GM18511 (cell line): ENCODE results near the gene CSNK2A2.

Experiments used
- ATAC-seq: cut with Tn5 transposase; IDR thresholded peaks from one replicate; pipeline ENCODE4 v1.9.1; 2021; ENCODE audit warnings: mild to moderate bottlenecking, moderate library complexity; ENCODE audit not compliant: unreplicated experiment

CSNK2A2 gene

DNA sequence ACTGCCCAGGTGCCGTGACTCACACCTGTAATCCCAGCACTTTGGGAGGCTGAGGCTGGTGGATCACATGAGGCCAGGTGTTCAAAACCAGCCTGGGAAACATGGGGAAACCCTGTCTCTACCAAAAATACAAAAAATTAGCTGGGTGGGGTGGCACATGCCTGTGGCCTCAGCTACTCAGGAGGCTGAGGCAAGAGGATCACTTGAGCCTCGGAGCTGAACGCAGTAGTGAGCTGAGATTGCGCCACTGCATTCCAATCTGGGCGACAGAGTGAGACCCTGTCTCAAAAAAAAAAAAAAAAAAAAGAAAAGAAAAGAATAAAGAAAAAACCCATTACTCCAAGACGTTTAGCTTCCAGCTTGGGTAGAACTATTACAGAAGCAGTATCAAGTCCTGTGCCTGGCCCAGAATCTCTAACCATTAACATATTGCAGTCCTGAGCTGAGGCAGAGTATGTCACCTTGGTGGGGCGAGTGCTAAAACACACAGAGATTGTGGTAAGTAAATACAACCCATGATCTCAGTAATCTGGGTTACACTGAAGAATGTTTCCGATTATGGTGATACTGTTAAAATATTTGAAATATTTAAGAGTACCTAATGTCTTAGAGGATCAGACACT is 45.5 kb downstream of the CSNK2A2 start:
- no peak for ATAC-seq

GRCh38 chr16:58148526-58148925 is 49.4 kb downstream of the CSNK2A2 start:
- no peak for ATAC-seq

- no peak for ATAC-seq
Observed at GRCh38 chr16:58148099-58148498, 49.8 kb downstream of the CSNK2A2 start.

DNA sequence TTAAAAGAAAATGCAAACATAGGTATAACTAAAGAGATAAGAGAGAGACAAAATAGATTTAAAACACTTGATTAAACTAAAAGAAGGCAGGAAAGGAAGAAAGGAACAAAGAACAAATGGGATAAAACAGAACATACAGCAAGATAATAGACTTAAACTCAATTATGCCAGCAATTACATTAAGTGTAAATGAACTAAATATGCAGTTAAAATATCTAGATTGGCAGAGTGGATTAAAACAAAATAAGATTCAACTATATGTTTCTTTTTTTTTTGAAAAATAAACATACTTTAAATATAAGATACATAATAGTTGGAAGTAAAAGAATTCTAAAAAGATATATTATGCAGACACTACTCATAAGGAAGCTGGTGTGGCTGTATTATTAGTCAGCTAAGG is 59.1 kb downstream of the CSNK2A2 start:
- ATAC-seq = no peak

DNA sequence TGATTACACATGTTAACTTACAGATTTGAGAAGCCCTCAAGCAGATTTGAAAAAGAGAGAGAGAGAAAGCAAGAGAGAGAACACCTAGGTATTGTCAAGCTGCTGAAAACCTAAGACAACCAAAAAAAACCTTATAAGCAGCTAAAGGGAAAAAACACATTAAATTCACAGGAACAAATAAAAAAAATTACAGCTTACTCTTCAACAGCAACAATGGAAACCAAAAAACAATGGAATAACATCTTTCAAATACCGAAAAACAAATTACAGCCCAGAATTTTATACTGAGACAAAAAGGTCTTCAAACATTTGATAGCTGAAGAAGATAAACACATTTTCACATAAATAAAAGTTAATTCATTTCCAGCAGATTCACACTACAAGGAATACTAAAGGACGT is 60.3 kb downstream of the CSNK2A2 start:
- no peak for ATAC-seq

DNA sequence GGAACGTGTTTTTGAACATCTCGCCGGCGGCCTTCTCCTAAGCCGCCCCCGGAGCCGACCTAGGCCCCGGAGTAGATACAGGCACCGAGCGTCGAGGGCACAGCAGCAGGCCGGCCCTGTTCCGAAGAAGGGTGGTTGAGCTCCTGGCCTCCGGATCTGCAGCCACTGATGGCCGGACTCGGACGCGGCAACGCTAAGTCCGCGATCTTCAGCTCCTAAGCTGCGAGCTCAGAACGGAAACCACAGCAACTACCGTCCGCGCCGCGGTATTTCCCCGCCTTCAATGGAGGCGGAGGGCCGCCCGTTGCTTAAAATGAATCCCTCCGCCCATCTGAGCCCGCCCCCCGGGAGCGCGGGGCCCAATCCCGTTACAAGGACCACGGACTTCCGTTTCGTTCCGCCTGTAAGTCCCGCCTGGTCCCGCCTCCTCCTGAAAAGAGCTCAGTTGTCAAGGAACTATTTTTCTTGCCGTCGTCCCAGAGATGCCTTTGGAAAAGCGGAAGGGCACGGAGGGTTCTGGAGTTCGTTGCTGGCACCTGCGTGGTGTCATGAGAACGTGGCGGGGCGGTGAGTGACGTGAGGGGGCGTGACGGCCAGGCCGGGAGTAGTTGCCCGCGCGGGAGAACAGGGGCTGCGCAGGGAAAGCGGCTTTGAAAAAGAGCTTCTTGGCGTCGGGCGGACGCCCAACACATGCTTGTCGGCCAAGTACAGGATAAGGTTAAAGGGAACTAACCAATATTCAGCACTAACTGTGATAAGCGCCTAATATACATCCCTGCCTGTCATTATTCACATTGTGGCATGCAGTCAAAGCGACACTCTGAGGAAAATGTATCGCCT is 68.6 kb downstream of the CSNK2A2 start, which contains the start of gene CFAP20:
TSS of gene CFAP20 (minus strand) at position 285 of the 840 bp plus-strand sequence. CDS start at position 19, 266 bp downstream.
- ATAC-seq = peak; percentile 92

- ATAC-seq = peak; percentile 29
Observed at GRCh38 chr16:58128711-58129096, 69.2 kb downstream of the CSNK2A2 start.

DNA sequence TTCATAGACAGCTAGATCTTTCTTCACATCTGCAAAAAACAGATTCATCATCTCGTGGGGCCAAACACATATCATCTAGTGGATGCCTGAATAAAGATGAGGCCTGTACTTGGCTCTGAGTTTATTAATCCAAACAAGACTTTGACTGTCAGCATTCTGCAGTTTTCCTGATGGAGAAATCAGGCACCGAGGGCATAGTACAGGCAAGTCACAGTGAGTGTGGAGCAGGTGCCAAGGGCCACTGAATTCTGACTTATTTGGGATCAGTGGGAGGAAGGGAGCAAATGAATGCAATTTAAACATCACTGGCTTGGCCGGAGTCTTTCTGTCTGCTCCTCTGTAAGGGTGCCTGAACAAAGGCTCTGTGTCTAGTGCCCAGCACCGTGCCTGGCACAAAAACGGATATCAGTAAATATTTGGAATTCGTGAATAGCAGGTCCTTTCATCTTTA is 69.7 kb downstream of the CSNK2A2 start:
- no peak for ATAC-seq

DNA sequence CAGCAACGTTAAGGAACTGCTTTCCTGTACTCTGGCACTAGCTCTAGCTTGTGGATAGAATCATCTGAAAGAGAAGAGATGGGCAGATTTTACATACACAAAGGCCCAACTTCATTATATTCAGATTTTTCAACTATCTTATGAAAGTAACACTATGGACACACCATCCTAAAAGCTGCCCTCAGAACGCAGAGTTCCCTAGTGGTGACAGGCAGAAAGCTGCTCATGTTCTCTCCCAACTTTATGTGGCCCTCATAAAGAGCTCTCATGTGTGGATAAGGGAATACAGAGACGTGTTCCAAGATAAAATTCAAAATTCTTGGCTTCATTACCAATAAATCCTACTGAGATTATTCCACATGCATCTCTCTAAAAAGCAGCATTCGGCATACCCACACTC is 70.3 kb downstream of the CSNK2A2 start:
- ATAC-seq = no peak

DNA sequence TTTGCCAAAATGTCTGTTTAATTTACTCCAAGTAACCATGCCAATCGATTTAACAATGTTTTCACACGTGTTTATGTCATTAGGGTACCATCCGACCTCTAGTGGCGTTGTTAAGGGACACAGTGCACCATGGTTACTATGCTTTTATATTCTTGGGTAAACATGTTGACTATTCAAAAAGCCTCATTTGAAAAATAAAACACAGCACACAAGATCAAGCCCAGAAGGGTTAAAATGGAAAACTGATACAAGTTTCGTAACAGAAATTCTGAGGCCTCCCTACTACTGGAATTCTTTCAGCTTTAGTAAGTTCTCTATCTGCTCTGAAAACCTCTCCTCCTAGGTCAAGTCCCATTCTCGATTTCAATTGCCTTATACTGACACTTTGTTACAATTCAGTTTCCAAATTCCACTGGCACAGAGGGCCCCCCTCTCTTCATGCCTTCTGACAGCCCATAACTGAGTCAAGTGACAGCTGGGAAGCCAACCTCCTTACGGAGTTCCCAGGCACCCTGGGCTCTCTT is 70.8 kb downstream of the CSNK2A2 start:
- ATAC-seq = no peak

GRCh38 chr16:58126451-58126961 is 71.4 kb downstream of the CSNK2A2 start:
- no peak for ATAC-seq

GRCh38 chr16:58125781-58126335 is 72.0 kb downstream of the CSNK2A2 start:
- ATAC-seq = no peak

GRCh38 chr16:58125041-58125440 is 72.9 kb downstream of the CSNK2A2 start:
- ATAC-seq = no peak

GRCh38 chr16:58124601-58124915 is 73.3 kb downstream of the CSNK2A2 start:
- no peak for ATAC-seq

- no peak for ATAC-seq
Observed at GRCh38 chr16:58123896-58124600, 73.9 kb downstream of the CSNK2A2 start.

DNA sequence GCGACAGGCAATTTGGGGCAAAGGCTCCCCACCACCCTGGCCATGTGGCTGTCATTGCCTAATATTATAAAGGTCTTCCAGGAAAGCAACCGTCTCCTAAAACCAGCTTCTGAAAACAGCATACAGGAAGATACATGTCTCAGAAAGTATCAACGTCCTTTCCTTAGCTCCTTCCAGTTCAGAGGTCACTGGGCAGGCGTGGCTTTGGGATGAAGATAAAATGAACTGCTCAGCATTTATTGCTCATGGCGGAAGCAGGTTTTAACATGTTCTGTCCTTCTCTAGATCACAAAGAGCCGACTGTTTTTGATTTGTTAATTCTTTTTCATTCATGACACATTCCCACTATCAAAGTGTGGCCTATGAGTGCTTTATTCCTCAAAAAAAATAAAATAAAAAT is 76.8 kb downstream of the CSNK2A2 start:
- no peak for ATAC-seq

DNA sequence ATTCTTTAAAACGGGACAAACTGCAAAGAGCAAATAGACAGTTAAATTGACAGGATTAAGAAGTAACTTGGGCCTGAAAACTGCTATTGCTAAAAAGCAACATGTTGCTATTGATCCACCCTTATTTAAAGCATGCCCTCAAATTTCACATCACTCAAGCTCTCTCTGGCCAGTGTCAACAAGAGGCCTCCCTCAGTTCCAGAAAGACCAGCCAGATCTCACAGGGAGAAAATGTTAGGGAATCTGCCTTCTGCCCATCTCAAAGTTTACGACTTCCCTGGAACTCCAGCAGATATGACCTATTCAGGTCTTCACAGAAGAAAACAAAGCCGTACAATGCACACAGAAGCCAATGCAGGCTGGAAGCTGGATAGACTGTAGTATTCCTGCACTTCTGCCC is 77.7 kb downstream of the CSNK2A2 start:
- ATAC-seq = no peak

GRCh38 chr16:58119509-58119845 is 78.4 kb downstream of the CSNK2A2 start:
- ATAC-seq = no peak

DNA sequence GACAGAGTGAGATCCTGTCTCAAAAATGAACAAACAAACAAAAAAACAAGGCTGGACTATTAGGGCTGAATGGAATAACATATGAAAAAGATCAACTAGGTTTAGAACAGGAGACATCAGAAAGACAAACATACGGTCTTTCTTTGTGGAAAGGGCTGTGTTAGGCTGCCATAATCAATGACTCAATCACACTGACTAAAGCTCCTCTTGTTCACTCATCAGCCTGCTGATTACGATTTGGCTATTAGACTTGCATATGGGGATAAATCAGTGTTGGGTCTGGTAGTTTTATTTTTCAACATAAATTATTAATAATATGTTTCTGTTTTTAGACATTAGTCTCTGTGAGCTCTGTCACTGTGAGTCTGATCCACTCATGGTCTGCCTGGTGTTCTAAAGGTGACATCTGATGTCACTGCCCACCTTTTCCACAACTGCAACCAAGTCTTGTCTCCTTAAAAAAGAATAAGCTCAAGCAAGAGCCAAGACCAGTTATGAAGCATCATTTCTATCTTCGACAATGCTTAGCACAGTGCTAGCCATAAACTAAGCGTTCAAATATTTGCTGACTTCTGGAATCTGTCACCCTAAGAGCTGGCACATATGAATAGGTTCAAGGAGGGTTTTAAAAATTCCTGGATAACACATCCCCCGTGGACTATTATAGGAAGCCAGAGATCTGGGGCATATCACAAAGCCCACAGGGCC is 79.0 kb downstream of the CSNK2A2 start:
- ATAC-seq = no peak

DNA sequence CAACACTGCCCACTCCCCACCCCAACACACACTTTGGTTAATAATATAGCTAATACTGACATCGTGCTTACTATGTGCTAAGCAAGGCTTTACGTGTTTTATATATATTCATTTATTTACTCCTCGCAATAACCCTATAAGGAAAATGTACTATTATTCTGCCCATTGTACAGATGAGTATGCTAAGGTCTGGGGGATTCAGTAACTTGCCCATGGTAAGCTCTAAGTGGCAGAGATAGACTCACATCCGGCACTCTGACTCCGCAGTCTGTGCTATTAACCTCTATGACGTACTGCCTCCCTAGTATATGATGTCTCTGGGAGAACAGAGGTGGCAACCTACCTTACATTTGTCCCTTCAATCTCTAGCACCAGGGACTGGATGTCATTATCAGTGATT is 81.4 kb downstream of the CSNK2A2 start:
- ATAC-seq = no peak

- ATAC-seq = no peak
Observed at GRCh38 chr16:58116081-58116480, 81.8 kb downstream of the CSNK2A2 start.
